Activated naive CD8-positive, alpha-beta T cell treated with anti-CD3 and anti-CD28 coated beads, Interleukin-2, amount 50 U/mL, for 24 hours (primary cell): ENCODE results near the gene SLC17A8.

Experiments
- ATAC-seq: fragments of 150-1000 bp; cut with Tn5 transposase; one replicate; pipeline ENCODE4 v1.10.0; 2021
- DNase-seq: peaks from one replicate; pipeline ENCODE4 v3.0.0; 2021
- H3K27ac Mint-ChIP-seq: one replicate; pipeline ENCODE4 v1.8.0; 2021; ENCODE audit warnings: mild to moderate bottlenecking, mixed read lengths
- H3K27me3 Mint-ChIP-seq: one replicate; pipeline ENCODE4 v1.8.0; 2021; ENCODE audit warnings: mixed read lengths
- H3K36me3 Mint-ChIP-seq: one replicate; pipeline ENCODE4 v1.8.0; 2021; ENCODE audit warnings: low read depth, mixed read lengths
- H3K4me1 Mint-ChIP-seq: one replicate; pipeline ENCODE4 v1.8.0; 2021; ENCODE audit warnings: mixed read lengths
- H3K4me3 Mint-ChIP-seq: one replicate; pipeline ENCODE4 v1.8.0; 2021; ENCODE audit warnings: mild to moderate bottlenecking, moderate library complexity, mixed read lengths
- H3K9me3 Mint-ChIP-seq: one replicate; pipeline ENCODE4 v1.8.0; 2021; ENCODE audit warnings: mixed read lengths

Gene SLC17A8

DNA sequence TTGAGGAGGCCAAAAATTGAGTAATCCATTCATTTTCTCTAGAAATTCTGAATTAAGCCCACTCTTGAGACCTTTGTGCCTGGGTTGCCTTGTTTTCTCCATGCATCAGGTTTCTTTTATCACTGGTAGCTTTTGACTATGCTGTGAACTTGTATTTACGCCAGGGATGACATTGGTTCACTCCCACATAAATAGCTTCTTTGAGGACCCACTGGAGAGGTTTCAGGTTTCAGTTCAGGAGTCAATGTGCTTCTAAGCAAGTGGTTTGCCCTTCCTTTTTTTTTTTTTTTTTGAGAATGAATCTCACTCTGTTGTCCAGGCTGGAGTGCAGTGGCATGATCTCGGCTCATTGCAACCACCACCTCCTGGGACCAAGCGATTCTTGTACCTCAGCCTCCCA, 10.2 kb upstream of the SLC17A8 start:
- Mint-ChIP-seq H3K36me3 (peaks cover 7% of the 10 kb centered on the region), H3K9me3 (peaks cover 4% of the 10 kb centered on the region), H3K27ac (no peak overlapping the region), H3K4me1 (no peaks in the 10 kb centered on the region), H3K27me3 (no peaks in the 10 kb centered on the region), H3K4me3 (no peak overlapping the region)
- DNase-seq (no peak), ATAC-seq (no peak)

DNA sequence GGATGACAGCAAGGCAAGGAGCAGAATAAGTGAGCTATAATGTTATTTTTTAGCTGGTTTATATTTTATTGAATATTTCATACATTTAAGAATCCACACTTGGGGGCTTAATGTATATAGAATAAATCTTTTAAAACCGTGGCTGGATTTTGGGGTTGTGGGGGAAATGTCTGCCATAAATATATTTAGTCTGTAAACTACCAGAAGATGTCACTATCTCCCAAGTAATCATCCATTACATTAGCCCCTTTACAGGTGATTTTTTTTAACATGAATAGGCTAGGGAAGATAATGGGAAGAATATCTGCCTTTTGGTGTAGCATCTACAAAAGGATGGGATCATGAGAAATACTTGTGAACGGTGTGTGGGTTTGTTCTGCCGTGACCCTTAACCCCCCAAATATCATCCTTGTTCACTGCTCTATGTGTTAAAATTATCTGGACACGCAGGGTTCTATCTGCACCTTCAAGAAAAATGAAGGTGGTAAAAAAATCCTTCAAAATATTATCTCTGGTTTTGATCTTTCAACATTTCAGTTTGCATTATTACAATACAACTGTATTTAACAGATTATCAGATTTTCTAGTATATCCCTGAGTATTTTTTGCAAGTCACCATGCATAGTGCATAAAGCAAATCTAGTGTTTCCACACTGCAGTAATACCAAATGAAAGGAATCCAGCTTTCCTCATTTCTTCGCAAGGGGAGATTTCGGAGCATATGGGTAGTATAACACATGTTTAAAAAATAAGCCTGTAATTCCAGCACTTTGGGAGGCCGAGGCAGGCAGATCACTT, 8.0 kb upstream of the SLC17A8 start:
- no peak for ATAC-seq
- Mint-ChIP-seq H3K4me1 (no peaks in the 10 kb centered on the region), H3K9me3 (no peaks in the 10 kb centered on the region), H3K27ac (no peak overlapping the region), H3K36me3 (no peaks in the 10 kb centered on the region), H3K4me3 (no peak overlapping the region), H3K27me3 (peaks cover 3% of the 10 kb centered on the region)
- DNase-seq: no peak

DNA sequence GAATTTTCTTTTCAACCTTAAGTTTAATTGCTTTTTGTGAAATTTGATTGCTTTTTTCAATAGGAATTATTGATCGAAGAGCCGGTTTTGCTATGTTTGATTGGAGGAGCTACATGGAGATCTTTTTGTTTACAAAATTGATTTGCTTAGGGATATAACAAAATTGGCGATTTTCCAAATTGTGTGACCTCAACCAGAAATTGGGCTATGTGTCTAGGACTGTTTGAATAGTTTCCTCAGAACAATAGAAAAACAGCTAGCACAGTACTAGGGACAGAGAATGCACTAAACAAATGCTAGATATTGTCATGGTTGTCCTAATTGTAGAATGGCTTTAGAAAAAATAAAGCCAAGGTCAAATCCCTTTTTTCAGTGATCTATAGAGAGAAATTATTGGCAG, 2.4 kb downstream of the SLC17A8 start:
- Mint-ChIP-seq H3K27me3 (peaks cover 26% of the 10 kb centered on the region), H3K36me3 (no peaks in the 10 kb centered on the region), H3K4me3 (no peak overlapping the region), H3K27ac (no peak overlapping the region), H3K4me1 (no peaks in the 10 kb centered on the region), H3K9me3 (no peaks in the 10 kb centered on the region)
- DNase-seq: no peak
- ATAC-seq: no peak

DNA sequence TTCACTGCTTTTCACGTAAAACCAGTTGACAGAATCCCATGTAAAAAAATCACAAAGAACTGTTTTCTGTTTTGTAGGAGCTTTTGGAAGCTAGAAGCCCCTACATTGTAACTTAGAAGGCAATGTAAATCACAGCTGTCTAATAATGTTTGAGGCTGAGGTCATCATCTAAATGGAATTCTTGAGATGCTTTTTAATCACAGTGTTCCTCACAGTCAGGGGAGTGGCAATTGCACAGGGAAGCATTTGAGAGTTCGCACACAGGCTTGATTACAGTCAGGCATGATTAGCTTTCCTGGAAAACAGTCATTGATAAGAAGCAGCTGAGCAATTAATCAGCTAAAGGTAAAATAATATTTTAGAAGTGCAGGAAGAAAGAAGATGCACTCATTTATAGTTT, 2.9 kb downstream of the SLC17A8 start:
- no peak for ATAC-seq
- H3K27ac Mint-ChIP-seq: no peak overlapping the region
- no peaks in the 10 kb centered on the region for H3K9me3 Mint-ChIP-seq
- no peak overlapping the region for H3K4me3 Mint-ChIP-seq
- H3K27me3 Mint-ChIP-seq: peaks cover 23% of the 10 kb centered on the region
- H3K4me1 Mint-ChIP-seq: no peaks in the 10 kb centered on the region
- no peak for DNase-seq
- H3K36me3 Mint-ChIP-seq: no peaks in the 10 kb centered on the region

DNA sequence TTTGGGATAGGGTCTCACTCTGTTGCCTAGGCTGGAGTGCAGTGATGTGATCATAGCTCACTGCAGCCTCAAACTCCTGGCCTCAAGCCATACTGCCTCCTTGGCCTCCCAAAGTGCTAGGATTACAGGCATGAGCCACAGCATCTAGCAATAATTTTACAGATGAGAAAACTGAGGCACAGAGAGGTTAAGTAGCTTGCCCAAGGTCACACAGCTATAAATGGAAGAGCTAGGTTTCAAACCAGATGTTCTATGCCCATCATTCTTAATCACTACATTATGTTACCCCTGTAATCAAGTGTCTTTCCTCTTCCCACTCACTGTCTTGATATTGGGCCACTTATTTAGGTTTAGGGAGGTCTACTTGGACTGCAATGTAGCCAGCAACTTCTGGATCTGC, 3.6 kb downstream of the SLC17A8 start:
- no peaks in the 10 kb centered on the region for H3K4me1 Mint-ChIP-seq
- H3K36me3 Mint-ChIP-seq: no peaks in the 10 kb centered on the region
- no peak for DNase-seq
- H3K4me3 Mint-ChIP-seq: no peak overlapping the region
- no peaks in the 10 kb centered on the region for H3K9me3 Mint-ChIP-seq
- H3K27ac Mint-ChIP-seq: no peak overlapping the region
- ATAC-seq: no peak
- H3K27me3 Mint-ChIP-seq: peaks cover 22% of the 10 kb centered on the region

DNA sequence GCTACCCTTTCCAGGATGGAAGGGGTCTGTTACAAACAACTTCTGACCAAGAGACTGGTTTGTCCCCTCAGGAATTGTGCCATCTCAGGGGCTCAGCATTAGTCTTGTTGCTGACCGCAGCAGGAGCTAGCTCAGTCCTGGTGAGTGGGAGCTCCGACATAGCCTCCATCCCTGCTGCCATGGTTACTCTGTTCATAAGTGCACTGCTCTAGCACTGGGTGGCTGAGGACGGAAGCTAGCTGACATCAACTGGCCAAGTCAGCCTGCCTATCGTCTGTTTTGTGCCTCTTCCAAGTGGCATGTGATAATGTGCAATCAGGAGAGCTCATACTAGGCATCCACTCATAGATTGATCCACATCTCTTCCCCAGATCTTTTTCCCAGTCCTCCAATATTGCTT, 7.5 kb downstream of the SLC17A8 start:
- Mint-ChIP-seq H3K4me1 (no peaks in the 10 kb centered on the region), H3K4me3 (no peak overlapping the region), H3K27ac (no peak overlapping the region), H3K9me3 (no peaks in the 10 kb centered on the region), H3K36me3 (no peaks in the 10 kb centered on the region), H3K27me3 (peaks cover 7% of the 10 kb centered on the region)
- no peak for DNase-seq
- ATAC-seq: no peak

DNA sequence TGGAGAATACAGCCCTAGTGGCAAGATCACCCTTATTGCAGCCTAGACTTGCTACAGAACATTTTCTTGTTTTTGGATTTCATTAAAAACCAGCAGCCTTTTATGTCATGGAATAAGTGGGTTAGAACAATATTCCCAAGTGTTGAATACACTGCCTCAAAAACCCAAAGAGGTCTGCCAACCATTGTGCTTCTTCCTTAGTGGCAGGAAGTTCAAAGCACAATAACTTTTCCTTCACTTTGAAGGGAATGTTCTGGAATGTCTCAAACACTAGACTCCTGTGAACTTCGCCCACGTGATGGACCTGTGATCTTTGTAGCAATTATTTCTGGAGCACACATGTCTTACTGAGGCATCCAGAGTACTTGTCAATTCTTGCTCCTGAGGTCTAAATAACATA, 8.5 kb downstream of the SLC17A8 start:
- no peaks in the 10 kb centered on the region for H3K9me3 Mint-ChIP-seq
- ATAC-seq (no peak), DNase-seq (no peak)
- no peak overlapping the region for H3K27ac Mint-ChIP-seq
- no peaks in the 10 kb centered on the region for H3K4me1 Mint-ChIP-seq
- no peaks in the 10 kb centered on the region for H3K36me3 Mint-ChIP-seq
- H3K27me3 Mint-ChIP-seq: peaks cover 7% of the 10 kb centered on the region
- no peak overlapping the region for H3K4me3 Mint-ChIP-seq

DNA sequence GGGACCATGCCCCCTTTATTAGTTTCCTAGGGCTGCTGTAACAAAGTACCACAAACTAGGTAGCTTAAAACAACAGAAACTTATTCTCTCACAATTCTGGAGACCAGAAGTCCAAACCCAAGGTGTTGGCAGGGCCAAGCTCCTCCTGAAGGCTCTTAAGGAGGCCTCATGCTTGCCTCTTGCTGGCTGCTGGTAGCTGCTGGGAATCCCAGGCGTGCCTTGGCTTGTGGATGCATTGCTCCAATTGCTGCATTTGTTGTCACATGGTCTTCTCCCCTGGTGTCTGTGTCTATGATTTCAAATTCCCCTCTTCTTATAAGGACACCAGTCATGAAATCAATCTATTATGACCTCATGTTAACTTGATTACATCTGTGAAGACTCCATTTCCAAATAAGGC, 11.2 kb downstream of the SLC17A8 start:
- H3K36me3 Mint-ChIP-seq: no peaks in the 10 kb centered on the region
- H3K27ac Mint-ChIP-seq: no peak overlapping the region
- H3K27me3 Mint-ChIP-seq: peaks cover 4% of the 10 kb centered on the region
- no peak overlapping the region for H3K4me3 Mint-ChIP-seq
- DNase-seq (no peak), ATAC-seq (no peak)
- no peaks in the 10 kb centered on the region for H3K9me3 Mint-ChIP-seq
- H3K4me1 Mint-ChIP-seq: no peaks in the 10 kb centered on the region

DNA sequence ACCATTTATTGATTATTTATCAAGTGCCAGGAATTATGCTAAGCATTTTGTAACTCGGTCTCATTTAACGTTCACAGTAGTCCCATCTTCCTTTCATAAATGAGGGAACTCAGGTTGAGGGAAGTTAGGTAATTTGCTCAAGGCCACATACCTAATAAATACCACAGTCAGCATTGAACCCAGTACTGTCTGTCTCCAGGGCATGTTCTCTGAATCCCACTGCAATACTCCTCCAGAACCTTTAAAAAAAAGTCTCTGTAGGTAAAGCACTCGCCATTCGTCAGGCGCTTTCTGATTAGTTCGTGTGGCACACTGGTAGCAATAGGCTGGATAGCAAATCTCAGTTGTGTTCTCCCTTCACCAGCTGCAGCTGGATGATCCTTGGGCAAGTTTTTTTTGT, 14.3 kb downstream of the SLC17A8 start:
- H3K27me3 Mint-ChIP-seq: peaks cover 5% of the 10 kb centered on the region
- no peak for DNase-seq
- H3K27ac Mint-ChIP-seq: no peak overlapping the region
- H3K9me3 Mint-ChIP-seq: no peaks in the 10 kb centered on the region
- no peaks in the 10 kb centered on the region for H3K4me1 Mint-ChIP-seq
- ATAC-seq: no peak
- H3K4me3 Mint-ChIP-seq: no peak overlapping the region
- no peaks in the 10 kb centered on the region for H3K36me3 Mint-ChIP-seq

DNA sequence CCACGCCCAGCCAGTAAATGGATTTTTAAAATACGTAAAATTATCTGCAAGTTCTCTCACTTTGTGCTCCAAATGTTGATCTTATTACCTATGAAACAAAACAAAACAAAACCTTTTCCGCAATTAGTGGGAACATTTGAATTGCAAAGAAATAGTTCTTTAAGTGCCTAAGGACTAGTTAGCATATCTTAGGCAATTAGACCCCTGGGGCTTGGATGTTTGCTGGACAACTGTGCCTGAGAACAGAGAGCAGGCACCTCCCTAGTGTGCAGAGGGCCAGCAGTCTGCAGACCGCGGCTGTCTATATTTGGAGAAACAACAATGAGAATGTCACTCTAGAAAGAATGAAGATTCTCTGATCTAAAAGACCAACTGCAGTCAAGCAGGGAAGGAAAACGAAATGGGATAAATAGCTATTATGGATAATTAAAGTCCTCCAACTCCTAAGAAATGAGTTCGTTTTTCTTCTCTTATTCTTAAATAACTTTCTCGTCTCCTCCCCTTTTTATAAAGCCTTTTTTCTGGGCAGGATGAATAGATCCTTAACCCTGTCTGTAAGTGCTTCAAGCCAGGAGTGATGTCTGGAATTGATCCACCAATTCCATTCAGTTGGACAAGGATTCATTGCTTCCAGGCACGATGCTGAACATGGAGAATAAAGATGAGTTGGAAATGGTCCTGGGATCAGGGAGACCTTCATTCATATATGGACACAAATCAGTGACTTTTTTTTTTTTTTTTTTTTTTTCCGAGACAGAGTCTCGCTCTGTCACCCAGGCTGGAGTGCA, 16.2 kb downstream of the SLC17A8 start:
- no peak for ATAC-seq
- Mint-ChIP-seq H3K4me1 (no peaks in the 10 kb centered on the region), H3K4me3 (no peak overlapping the region), H3K27me3 (peaks cover 5% of the 10 kb centered on the region), H3K36me3 (no peaks in the 10 kb centered on the region), H3K9me3 (no peaks in the 10 kb centered on the region), H3K27ac (no peak overlapping the region)
- DNase-seq: no peak

DNA sequence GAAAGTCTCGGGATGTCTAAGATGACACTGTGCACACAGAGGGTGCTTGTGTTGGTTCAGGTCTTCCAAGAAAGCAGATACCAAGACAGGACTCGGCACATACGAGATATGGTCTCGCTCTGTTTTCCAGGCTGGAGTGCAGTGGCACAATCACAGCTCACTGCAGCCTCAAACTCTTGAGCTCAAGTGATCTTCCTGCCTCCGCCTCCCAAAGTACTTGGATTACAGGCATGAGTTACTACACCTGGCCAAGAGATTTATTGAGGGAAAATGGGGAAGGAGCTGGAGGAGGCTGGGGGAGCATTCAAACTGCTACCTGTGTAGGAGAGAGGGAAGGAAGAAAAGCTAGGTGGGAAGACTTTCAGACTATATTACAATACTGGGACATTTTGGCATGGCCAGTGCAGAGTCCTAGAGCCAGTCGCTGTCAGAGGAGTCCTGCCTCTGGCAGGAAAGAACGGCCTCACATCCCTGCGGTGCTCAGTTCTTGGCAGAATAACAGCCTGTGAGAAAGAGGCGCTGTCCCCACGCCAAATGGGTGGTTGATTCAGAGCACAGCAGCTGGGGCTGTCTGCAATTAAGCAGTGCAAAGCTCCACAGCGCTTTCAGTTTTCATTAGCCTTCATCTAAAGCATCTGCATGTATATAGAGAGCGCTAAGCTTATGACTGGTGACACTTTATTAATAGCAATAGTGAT, 18.3 kb downstream of the SLC17A8 start:
- Mint-ChIP-seq H3K9me3 (no peaks in the 10 kb centered on the region), H3K4me1 (no peaks in the 10 kb centered on the region), H3K27me3 (peaks cover 6% of the 10 kb centered on the region), H3K27ac (no peak overlapping the region), H3K36me3 (no peaks in the 10 kb centered on the region), H3K4me3 (no peak overlapping the region)
- ATAC-seq: no peak
- no peak for DNase-seq

DNA sequence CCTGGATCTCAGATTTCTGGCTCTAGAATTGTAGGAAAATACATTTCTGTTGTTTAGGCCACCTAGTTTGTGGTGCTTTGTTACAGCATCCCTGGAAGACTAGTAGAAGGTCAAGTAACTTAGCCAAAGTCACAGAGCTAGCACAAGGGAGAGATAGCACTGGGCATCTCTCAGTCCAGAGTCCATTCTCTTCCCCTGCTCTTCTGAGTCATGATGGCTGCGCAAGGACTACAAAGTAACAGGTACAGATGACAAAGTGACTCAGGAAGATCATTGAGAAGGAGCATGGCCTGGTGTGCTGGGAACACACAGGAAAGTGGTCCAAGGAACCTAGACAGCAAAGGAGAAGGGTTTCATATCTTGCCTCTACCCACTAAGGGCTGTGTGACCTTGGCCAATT, 19.3 kb downstream of the SLC17A8 start:
- H3K27ac Mint-ChIP-seq: no peak overlapping the region
- no peaks in the 10 kb centered on the region for H3K36me3 Mint-ChIP-seq
- H3K9me3 Mint-ChIP-seq: no peaks in the 10 kb centered on the region
- no peak overlapping the region for H3K4me3 Mint-ChIP-seq
- DNase-seq (no peak), ATAC-seq (no peak)
- no peaks in the 10 kb centered on the region for H3K4me1 Mint-ChIP-seq
- peaks cover 6% of the 10 kb centered on the region for H3K27me3 Mint-ChIP-seq

DNA sequence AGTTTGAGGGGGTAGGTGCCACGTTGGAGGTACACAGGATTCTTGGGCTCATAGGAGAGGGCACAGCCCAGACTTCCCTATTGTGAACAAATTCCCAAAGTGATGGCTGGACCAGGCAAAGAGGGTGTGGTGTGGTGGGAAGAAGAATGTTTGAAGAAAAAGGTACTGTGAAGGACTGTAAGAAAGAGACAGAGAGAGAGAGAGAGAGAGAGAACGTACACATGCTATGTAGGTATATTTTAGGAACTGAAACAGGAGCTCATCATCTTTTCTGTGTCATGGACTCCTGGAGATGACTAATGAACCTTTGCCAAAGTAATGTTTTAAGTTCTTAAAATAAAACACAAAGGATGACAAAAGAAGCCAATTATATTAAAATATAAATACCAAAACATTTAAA, 24.5 kb downstream of the SLC17A8 start:
- Mint-ChIP-seq H3K36me3 (no peaks in the 10 kb centered on the region), H3K9me3 (no peaks in the 10 kb centered on the region), H3K27me3 (peaks cover 5% of the 10 kb centered on the region), H3K4me3 (no peak overlapping the region), H3K27ac (no peak overlapping the region), H3K4me1 (no peaks in the 10 kb centered on the region)
- no peak for ATAC-seq
- no peak for DNase-seq

DNA sequence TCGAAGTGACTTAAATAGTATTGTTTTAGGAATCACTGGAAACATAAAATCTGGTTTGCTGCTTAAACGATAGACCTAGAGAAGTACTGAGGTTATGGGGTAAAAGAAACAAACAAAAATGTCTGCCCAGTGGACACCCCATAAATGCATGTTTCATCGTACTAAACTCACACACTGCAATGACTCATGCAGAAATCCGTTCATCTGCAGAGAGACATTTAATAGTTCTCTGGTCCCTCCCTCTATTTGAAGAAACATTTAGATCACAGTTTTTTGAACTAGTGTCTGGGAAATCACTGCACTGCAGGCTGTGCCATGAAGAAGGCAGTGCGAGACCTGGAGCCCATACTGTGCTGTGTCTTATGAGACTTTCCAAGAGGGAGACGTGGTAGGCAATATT, 25.5 kb downstream of the SLC17A8 start:
- no peaks in the 10 kb centered on the region for H3K9me3 Mint-ChIP-seq
- H3K4me1 Mint-ChIP-seq: no peaks in the 10 kb centered on the region
- no peaks in the 10 kb centered on the region for H3K36me3 Mint-ChIP-seq
- DNase-seq: no peak
- H3K27me3 Mint-ChIP-seq: peaks cover 5% of the 10 kb centered on the region
- H3K4me3 Mint-ChIP-seq: no peak overlapping the region
- no peak for ATAC-seq
- no peak overlapping the region for H3K27ac Mint-ChIP-seq
